Diencephalon (tissue), 1 donor: Measurements from ENCODE around the gene PTMS. TPM values are rescaled to one million over a fixed set of nuclear protein-coding genes. Genes with fewer than 3 reads are reported as not detected.

Experiments used
- total RNA-seq: library from RNA; depleted of rRNA; stranded (reverse); fragments of >200 nt; gene quantifications from one replicate; pipeline ENCODE4 v1.2.3, GENCODE V29; 2014

The PTMS gene
- total RNA-seq: 84.2 TPM

DNA sequence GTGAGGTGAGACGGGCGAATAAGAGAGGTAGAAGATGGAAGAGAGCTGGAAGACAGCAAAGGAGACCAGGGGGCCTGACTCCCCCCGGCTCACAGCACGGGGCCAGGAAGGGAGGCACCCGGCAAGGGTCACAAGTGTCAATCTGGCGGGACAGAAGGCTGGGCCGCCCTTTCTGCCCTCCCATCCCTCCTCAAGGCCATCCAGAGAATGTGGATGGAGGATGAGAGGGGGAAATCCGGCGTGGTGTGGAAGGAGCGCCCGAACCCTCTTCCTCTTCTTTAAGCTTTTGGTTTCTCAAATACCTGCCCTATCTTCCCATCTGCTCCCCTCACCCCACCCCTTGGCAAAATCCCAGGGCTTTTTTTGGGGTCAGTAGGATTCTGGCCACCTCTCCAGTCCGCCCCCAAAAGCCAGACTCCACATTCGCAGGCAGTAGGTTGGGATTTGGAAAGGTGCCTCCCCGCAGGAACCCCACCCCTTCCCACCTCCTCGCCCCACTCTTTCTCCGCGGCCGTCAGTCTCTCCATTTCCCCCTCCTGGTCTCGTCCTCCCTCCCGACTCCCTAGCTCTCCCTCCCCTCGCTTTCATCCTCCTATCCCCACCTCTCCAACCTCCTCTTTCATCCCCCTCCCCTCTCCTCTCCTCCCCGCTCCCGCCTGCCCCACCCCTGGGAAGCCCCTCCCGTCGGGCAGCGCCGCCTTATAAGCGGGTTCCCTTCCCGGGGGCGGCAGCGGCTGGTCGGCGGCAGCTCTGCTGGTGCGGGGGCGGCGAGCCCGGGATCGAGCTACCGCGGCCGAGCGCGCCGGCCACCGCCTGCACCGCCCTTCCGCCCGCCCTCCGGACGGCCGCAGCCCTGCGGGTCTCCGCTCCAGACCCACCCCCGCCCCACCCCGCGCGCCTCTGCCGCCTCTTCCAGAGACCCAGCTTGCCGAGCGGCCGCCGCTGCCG is at the start of gene PTMS:
Gene PTMS (plus strand): TSS at position 730 of the 948 bp plus-strand sequence. CDS start 343 bp downstream, outside the sequence.

GRCh38 chr12:6723607-6724408 is 42.4 kb upstream of the PTMS start, which contains the start of gene COPS7A:
Gene COPS7A (plus strand): TSS chr12:6724046. CDS start chr12:6724657, 611 bp downstream.

GRCh38 chr12:6752921-6753771 is 13.0 kb upstream of the PTMS start, which contains the start of gene MLF2:
Gene MLF2 (minus strand): TSS chr12:6753141. CDS start chr12:6752334, 807 bp downstream.

GRCh38 chr12:6772331-6772695 is 6.2 kb downstream of the PTMS start, which contains the start of gene LAG3:
Gene LAG3 (plus strand): TSS chr12:6772520. CDS start chr12:6772853, 333 bp downstream.

GRCh38 chr12:6788972-6789924 is 23.1 kb downstream of the PTMS start, which contains the start of gene CD4:
Gene CD4 (plus strand): TSS chr12:6789528. CDS start chr12:6800139, 10,611 bp downstream.

Other genes with a start within 250 kb of the PTMS start
- gene GAPDH, start 231.8 kb upstream of the PTMS start, total RNA-seq: 2,434 TPM
- gene IFFO1, start 210.3 kb upstream of the PTMS start, total RNA-seq: 5.5 TPM
- 13.8 TPM for gene NOP2, start 198.1 kb upstream of the PTMS start, total RNA-seq
- gene CHD4, start 159.0 kb upstream of the PTMS start, total RNA-seq: 204 TPM
- gene LPAR5, start 130.4 kb upstream of the PTMS start, total RNA-seq: 1.2 TPM
- 0.46 TPM for gene ACRBP, start 118.9 kb upstream of the PTMS start, total RNA-seq
- gene ING4, start 103.2 kb upstream of the PTMS start, total RNA-seq: 61.6 TPM
- gene ZNF384, start 77.0 kb upstream of the PTMS start, total RNA-seq: 17.3 TPM
- 4.4 TPM for gene PIANP, start 65.5 kb upstream of the PTMS start, total RNA-seq
- 41.5 TPM for gene COPS7A, start 42.3 kb upstream of the PTMS start, total RNA-seq
- gene MLF2, start 13.2 kb upstream of the PTMS start, total RNA-seq: 104 TPM
- not detected for gene LAG3, start 6.2 kb downstream of the PTMS start, total RNA-seq
- gene CD4, start 23.2 kb downstream of the PTMS start, total RNA-seq: 4.8 TPM
- 87.9 TPM for gene GPR162, start 55.5 kb downstream of the PTMS start, total RNA-seq
- gene P3H3, start 62.0 kb downstream of the PTMS start, total RNA-seq: 15.0 TPM
- gene GNB3, start 74.6 kb downstream of the PTMS start, total RNA-seq: 3.2 TPM
- gene CDCA3, start 84.9 kb downstream of the PTMS start, total RNA-seq: 6.2 TPM
- gene USP5, start 85.8 kb downstream of the PTMS start, total RNA-seq: 91.1 TPM
- 349 TPM for gene TPI1, start 101.2 kb downstream of the PTMS start, total RNA-seq
- 2.3 TPM for gene SPSB2, start 106.9 kb downstream of the PTMS start, total RNA-seq
- gene LRRC23, start 138.5 kb downstream of the PTMS start, total RNA-seq: 27.7 TPM
- gene ENO2, start 148.2 kb downstream of the PTMS start, total RNA-seq: 308 TPM
- 13.1 TPM for gene ATN1, start 161.6 kb downstream of the PTMS start, total RNA-seq
- not detected for gene RNU7-1, start 177.5 kb downstream of the PTMS start, total RNA-seq
- 203 TPM for gene C12orf57, start 177.7 kb downstream of the PTMS start, total RNA-seq
- 5.8 TPM for gene PTPN6, start 185.0 kb downstream of the PTMS start, total RNA-seq
- gene PHB2, start 204.3 kb downstream of the PTMS start, total RNA-seq: 100 TPM
- 20.8 TPM for gene EMG1, start 204.6 kb downstream of the PTMS start, total RNA-seq